HG02970 (cell line): ENCODE data around the gene ATP2A2.
"Not testable (repeated sequence)": the region's sequence is repeated elsewhere in the genome, so short reads cannot be mapped to it uniquely, and the experiment has no call there.

ENCODE experiments used
- ATAC-seq: cut with Tn5 transposase; IDR thresholded peaks from one replicate; pipeline ENCODE4 v1.9.1; 2021; ENCODE audit warnings: mild to moderate bottlenecking, moderate library complexity, moderate number of reproducible peaks; ENCODE audit not compliant: unreplicated experiment, low FRiP score

Gene ATP2A2

GRCh38 chr12:110339184-110339952 lies 58.3 kb downstream of the ATP2A2 start:
- ATAC-seq = no peak

GRCh38 chr12:110340261-110340660 lies 59.2 kb downstream of the ATP2A2 start:
- not testable (repeated sequence) for ATAC-seq

GRCh38 chr12:110340706-110341105 lies 59.7 kb downstream of the ATP2A2 start:
- no peak for ATAC-seq

GRCh38 chr12:110342157-110342556 lies 61.1 kb downstream of the ATP2A2 start:
- ATAC-seq = no peak

GRCh38 chr12:110343114-110343513 lies 62.1 kb downstream of the ATP2A2 start:
- no peak for ATAC-seq

GRCh38 chr12:110343736-110344555 lies 62.9 kb downstream of the ATP2A2 start:
- no peak for ATAC-seq

- no peak for ATAC-seq
Measured at GRCh38 chr12:110344657-110345056, 63.6 kb downstream of the ATP2A2 start.

- no peak for ATAC-seq
Measured at GRCh38 chr12:110345176-110345661, 64.2 kb downstream of the ATP2A2 start.

GRCh38 chr12:110345963-110346362 lies 64.9 kb downstream of the ATP2A2 start:
- ATAC-seq = no peak

- no peak for ATAC-seq
Measured at GRCh38 chr12:110347767-110348166, 66.7 kb downstream of the ATP2A2 start.

- ATAC-seq = no peak
Measured at GRCh38 chr12:110348431-110349059, 67.5 kb downstream of the ATP2A2 start.

- no peak for ATAC-seq
Measured at GRCh38 chr12:110349096-110349495, 68.0 kb downstream of the ATP2A2 start.

GRCh38 chr12:110349514-110350151 lies 68.6 kb downstream of the ATP2A2 start:
- no peak for ATAC-seq

GRCh38 chr12:110351119-110351518 lies 70.1 kb downstream of the ATP2A2 start:
- no peak for ATAC-seq

GRCh38 chr12:110352401-110352800 lies 71.4 kb downstream of the ATP2A2 start:
- no peak for ATAC-seq

GRCh38 chr12:110353211-110353965 lies 72.3 kb downstream of the ATP2A2 start:
- no peak for ATAC-seq

GRCh38 chr12:110354172-110354780 lies 73.2 kb downstream of the ATP2A2 start:
- ATAC-seq = no peak

- ATAC-seq = no peak
Measured at GRCh38 chr12:110355073-110355472, 74.0 kb downstream of the ATP2A2 start.

GRCh38 chr12:110358384-110359097 lies 77.5 kb downstream of the ATP2A2 start:
- ATAC-seq = not testable (repeated sequence)
